ENCODE results near the gene FNIP2. TPM values are rescaled to one million over a fixed set of nuclear protein-coding genes. Genes with fewer than 3 reads are reported as not detected.
A peak's percentile ranks its signal among the peaks of the same experiment; 100 is the strongest.

The FNIP2 gene
- total RNA-seq, 1 experiment from 2014 or later: 5.2 TPM

DNA sequence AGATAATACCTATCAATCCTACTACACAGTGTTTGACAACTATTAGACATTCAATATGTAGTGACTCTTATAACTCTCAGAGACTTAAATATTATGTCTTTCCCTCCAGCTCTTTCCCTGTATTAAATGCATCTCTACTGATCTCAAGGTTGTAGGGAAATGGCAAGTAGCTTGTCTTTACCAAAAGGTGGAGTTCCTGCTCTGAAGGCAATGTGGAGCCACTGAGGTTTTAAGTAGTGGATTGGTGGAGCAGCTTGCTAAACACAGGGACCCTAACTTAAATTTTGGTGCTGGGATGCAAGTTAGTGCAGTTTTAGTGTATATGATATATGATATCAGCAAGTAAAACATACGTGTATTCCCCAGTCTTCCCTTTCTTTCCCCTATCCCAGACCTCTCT is 13.1 kb downstream of the FNIP2 start:
- Histone ChIP-seq H2AFZ (ENCODE audit: low read length) (no peak overlapping the region), H3K36me3 (ENCODE audit: low read depth, low read length) (no peaks in the 10 kb centered on the region), H3K9ac (ENCODE audit: low read length) (no peak overlapping the region), H3K9me2 (replicated peaks; ENCODE audit: low read length) (no peaks in the 10 kb centered on the region), H3K4me1 (ENCODE audit: insufficient read depth, low read length) (peaks cover 16% of the 10 kb centered on the region), H3K4me3 (ENCODE audit: low read length) (no peak overlapping the region), H3K4me2 (ENCODE audit: low read length) (no peak overlapping the region), H3K27me3 (ENCODE audit: low read length) (no peaks in the 10 kb centered on the region), H3K9me3 (ENCODE audit: low read length) (no peaks in the 10 kb centered on the region), H3K27ac (ENCODE audit: low read length) (no peak overlapping the region), H3F3A (ENCODE audit: low read length, unreplicated experiment) (no peaks in the 10 kb centered on the region), H3K79me2 (ENCODE audit: low read length) (peaks cover 16% of the 10 kb centered on the region), H4K20me1 (ENCODE audit: low read length) (no peaks in the 10 kb centered on the region)
- no TSS peak for BruUV-seq (replicated peaks)
- ATAC-seq (no peak), DNase-seq (no peak)
- TF ChIP-seq EZH2 (IDR thresholded peaks at IDR 0.05; ENCODE audit: low read length, unreplicated experiment) (no peak), EZH2phosphoT487 (IDR thresholded peaks at IDR 0.05; ENCODE audit: borderline replicate concordance, low read length) (no peak)
- TF ChIP-seq, protein P1, sequence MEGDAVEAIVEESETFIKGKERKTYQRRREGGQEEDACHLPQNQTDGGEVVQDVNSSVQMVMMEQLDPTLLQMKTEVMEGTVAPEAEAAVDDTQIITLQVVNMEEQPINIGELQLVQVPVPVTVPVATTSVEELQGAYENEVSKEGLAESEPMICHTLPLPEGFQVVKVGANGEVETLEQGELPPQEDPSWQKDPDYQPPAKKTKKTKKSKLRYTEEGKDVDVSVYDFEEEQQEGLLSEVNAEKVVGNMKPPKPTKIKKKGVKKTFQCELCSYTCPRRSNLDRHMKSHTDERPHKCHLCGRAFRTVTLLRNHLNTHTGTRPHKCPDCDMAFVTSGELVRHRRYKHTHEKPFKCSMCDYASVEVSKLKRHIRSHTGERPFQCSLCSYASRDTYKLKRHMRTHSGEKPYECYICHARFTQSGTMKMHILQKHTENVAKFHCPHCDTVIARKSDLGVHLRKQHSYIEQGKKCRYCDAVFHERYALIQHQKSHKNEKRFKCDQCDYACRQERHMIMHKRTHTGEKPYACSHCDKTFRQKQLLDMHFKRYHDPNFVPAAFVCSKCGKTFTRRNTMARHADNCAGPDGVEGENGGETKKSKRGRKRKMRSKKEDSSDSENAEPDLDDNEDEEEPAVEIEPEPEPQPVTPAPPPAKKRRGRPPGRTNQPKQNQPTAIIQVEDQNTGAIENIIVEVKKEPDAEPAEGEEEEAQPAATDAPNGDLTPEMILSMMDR (conservative IDR thresholded peaks at IDR 0.05; ENCODE audit: low read depth, low read length): no peak
- CTCF ChIA-PET: no interaction called here
- POLR2A ChIA-PET (ENCODE audit: unreplicated experiment): no interaction called here
- intact Hi-C loops (cut with micrococcal nuclease): no loop called here

DNA sequence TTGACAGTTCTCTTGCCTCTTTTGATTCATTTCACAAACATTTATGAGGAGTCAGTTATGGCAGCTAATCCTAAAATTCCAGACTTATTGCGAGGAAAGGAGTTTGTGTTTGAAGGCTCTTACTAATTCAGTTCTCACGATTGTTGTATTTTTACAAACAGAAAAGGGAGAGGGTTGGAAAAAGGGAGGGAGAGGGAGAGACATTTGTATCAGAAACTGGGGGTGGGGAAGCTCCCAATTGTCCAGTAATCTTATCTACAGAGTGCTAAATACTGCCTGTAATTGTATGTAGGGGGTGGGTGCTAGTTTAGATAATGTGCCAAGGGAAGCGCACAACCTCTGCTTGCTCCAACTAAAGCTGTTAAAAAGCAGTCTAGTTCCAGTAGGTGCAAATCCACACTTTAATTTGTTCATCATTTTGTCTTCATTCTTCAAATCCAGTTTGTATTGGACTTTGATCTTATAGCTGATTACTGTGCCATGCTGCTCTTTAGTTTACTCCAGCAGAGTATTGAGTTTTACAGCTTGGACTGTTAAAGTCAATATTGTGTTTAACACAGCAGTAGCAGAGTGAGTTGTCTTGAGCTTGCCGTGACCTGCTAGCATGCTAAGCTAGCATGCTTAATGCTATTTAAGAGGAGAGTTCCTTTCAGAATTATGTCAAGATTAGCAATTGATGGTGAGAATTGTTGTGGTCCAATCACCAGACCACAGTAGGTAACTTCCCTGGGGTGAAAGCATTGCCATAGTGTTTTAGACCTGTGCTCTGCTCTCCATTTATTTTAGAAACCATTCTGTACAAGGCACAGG is 13.9 kb downstream of the FNIP2 start:
- Histone ChIP-seq H3K27ac (ENCODE audit: low read length) (no peak overlapping the region), H3K4me2 (ENCODE audit: low read length) (no peak overlapping the region), H3K9ac (ENCODE audit: low read length) (no peak overlapping the region), H3K9me3 (ENCODE audit: low read length) (no peaks in the 10 kb centered on the region), H3K27me3 (ENCODE audit: low read length) (no peaks in the 10 kb centered on the region), H3K79me2 (ENCODE audit: low read length) (peaks cover 11% of the 10 kb centered on the region), H3K4me1 (ENCODE audit: insufficient read depth, low read length) (peaks cover 10% of the 10 kb centered on the region), H3K4me3 (ENCODE audit: low read length) (no peak overlapping the region), H4K20me1 (ENCODE audit: low read length) (no peaks in the 10 kb centered on the region), H2AFZ (ENCODE audit: low read length) (no peak overlapping the region), H3K9me2 (replicated peaks; ENCODE audit: low read length) (no peaks in the 10 kb centered on the region), H3K36me3 (ENCODE audit: low read depth, low read length) (no peaks in the 10 kb centered on the region), H3F3A (ENCODE audit: low read length, unreplicated experiment) (no peaks in the 10 kb centered on the region)
- intact Hi-C loops (cut with micrococcal nuclease): no loop called here
- BruUV-seq (replicated peaks): no TSS peak
- ATAC-seq (no peak), DNase-seq (no peak)
- TF ChIP-seq, protein P1 (conservative IDR thresholded peaks at IDR 0.05; ENCODE audit: low read depth, low read length): no peak
- TF ChIP-seq EZH2phosphoT487 (IDR thresholded peaks at IDR 0.05; ENCODE audit: borderline replicate concordance, low read length) (no peak), EZH2 (IDR thresholded peaks at IDR 0.05; ENCODE audit: low read length, unreplicated experiment) (no peak)
- ChIA-PET CTCF (no interaction called here), POLR2A (ENCODE audit: unreplicated experiment) (no interaction called here)

DNA sequence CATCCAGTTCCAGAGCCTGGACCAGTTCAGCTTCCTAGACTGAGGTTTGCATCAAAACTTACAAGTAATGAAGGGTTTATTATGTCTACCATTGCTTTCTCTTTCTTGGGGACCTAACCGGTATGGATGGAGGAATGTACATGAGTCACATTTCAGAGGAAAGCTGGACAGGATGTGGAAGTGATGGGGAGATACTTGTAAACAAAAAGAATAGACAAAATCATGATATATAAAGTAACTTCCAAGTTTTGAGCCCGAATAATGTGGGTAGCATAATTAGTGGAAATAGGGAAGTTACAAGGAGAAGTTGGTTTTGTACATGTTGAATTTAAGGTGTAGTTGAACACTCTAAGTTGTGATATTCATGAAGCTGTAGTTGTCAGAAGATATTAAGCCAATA is 15.0 kb downstream of the FNIP2 start:
- TF ChIP-seq EZH2phosphoT487 (IDR thresholded peaks at IDR 0.05; ENCODE audit: borderline replicate concordance, low read length) (no peak), EZH2 (IDR thresholded peaks at IDR 0.05; ENCODE audit: low read length, unreplicated experiment) (no peak)
- TF ChIP-seq, protein P1 (conservative IDR thresholded peaks at IDR 0.05; ENCODE audit: low read depth, low read length): no peak
- no peak overlapping the region for H3K4me3 ChIP-seq (ENCODE audit: low read length)
- DNase-seq (peak; percentile 24), ATAC-seq (0 out of 2 replicates have a peak, but pooled peaks have one; percentile 22)
- H3F3A ChIP-seq (ENCODE audit: low read length, unreplicated experiment): no peaks in the 10 kb centered on the region
- H3K4me2 ChIP-seq (ENCODE audit: low read length): no peak overlapping the region
- intact Hi-C loops (cut with micrococcal nuclease): no loop called here
- ChIA-PET CTCF (no interaction called here), POLR2A (ENCODE audit: unreplicated experiment) (no interaction called here)
- peaks cover 16% of the 10 kb centered on the region; the same call in 1 of the 2 replicates for H3K79me2 ChIP-seq (ENCODE audit: low read length)
- H4K20me1 ChIP-seq (ENCODE audit: low read length): no peaks in the 10 kb centered on the region
- H3K9me3 ChIP-seq (ENCODE audit: low read length): no peaks in the 10 kb centered on the region
- peaks cover 5% of the 10 kb centered on the region for H3K4me1 ChIP-seq (ENCODE audit: insufficient read depth, low read length)
- no peak overlapping the region for H3K27ac ChIP-seq (ENCODE audit: low read length)
- no peak overlapping the region for H2AFZ ChIP-seq (ENCODE audit: low read length)
- no peaks in the 10 kb centered on the region for H3K36me3 ChIP-seq (ENCODE audit: low read depth, low read length)
- H3K9ac ChIP-seq (ENCODE audit: low read length): no peak overlapping the region
- BruUV-seq (replicated peaks): no TSS peak
- H3K27me3 ChIP-seq (ENCODE audit: low read length): no peaks in the 10 kb centered on the region
- H3K9me2 ChIP-seq (replicated peaks; ENCODE audit: low read length): no peaks in the 10 kb centered on the region

Measured in PC-3 (cell line).